GM10266 (cell line): ENCODE measurements around the gene ENDOD1.

Source experiments
- DNase-seq: peaks from one replicate; pipeline ENCODE4 v3.0.0; 2012; ENCODE audit errors: extremely low spot score
- TF ChIP-seq, protein P1 (sequence below): IDR thresholded peaks from 2 replicates; pipeline ENCODE4 v1.5.1; 2012; ENCODE audit warnings: mild to moderate bottlenecking, low read depth; ENCODE audit not compliant: control insufficient read depth, insufficient read depth; ENCODE audit errors: missing control alignments

Gene ENDOD1

DNA sequence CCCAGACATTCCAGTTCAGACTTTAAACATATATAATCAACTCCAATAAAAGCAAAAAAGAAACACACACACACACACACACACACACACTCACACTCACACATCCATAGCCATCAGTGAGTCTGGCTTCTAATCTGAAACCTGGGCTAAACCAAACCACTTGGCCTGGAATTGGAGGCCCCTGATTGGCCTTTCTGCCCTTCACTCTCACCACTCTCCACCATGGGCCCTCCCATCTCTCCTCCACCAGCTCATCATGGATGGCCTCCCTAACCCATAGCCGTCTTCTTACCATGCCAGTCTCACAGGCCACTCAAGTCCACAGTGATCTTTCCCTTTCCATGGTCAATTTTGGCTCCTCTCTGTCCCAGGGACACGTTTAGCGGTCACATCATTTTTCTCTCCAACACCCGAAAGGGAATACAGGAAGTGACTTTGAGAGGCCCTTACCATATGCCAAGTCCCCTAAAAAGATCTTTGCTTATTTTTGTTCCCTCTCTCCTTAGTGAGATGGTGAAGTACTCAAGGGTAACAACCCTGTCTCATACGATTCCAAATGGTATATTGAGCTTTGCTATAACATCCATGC lies 66.6 kb downstream of the ENDOD1 start:
- TF ChIP-seq, protein P1, sequence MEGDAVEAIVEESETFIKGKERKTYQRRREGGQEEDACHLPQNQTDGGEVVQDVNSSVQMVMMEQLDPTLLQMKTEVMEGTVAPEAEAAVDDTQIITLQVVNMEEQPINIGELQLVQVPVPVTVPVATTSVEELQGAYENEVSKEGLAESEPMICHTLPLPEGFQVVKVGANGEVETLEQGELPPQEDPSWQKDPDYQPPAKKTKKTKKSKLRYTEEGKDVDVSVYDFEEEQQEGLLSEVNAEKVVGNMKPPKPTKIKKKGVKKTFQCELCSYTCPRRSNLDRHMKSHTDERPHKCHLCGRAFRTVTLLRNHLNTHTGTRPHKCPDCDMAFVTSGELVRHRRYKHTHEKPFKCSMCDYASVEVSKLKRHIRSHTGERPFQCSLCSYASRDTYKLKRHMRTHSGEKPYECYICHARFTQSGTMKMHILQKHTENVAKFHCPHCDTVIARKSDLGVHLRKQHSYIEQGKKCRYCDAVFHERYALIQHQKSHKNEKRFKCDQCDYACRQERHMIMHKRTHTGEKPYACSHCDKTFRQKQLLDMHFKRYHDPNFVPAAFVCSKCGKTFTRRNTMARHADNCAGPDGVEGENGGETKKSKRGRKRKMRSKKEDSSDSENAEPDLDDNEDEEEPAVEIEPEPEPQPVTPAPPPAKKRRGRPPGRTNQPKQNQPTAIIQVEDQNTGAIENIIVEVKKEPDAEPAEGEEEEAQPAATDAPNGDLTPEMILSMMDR = no peak
- no peak for DNase-seq

DNA sequence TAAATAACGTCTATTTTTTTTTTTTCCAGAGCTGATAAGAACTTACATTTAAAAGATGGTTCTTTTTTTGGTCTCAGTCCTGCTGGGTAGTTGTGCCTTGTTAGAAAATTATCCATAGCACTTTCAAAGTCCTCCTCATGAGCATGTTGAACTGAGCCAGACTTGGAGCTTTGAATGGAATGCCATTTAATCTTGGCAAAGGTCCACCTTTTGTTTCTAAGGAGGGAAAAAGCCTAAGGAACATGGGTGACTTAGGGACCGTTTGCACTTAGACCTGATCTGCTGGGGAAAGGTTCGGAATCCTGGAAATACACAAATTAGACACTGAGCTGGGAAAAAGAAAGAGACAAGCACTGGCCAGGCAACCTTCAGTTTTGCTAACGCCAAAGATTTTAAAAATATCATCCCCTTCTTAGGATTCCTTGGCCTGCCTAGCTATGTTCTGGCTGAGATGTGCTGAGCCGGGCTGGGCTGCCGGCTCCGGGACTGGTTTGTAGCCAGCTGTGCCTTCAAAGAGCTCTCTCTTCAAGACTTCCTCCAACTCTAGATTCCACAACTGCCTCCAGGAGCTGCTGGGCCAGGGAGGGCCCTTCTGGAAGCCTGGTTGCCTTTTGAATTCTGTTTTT lies 67.4 kb downstream of the ENDOD1 start:
- no peak for DNase-seq
- TF ChIP-seq, protein P1 = no peak

DNA sequence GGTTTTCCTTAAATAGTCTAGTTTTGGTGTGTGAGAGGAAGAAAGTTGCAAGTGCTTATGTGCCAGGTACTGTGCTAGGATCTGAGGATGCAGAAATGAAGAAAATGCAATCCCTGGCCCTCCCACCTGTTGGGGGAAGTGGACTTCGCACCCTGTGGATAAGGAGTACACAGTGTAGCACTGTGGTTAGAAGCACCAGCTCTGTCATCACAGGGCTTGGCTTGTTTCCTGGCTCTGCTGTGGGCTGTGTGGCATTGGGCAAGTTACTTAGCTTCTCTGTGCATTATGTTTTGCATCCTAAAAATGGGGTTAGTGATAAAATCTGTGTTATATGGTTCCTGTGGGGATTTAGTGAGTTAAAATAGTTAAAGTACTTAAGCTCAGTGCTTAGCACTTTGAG lies 68.2 kb downstream of the ENDOD1 start:
- no peak for DNase-seq
- TF ChIP-seq, protein P1 = no peak

DNA sequence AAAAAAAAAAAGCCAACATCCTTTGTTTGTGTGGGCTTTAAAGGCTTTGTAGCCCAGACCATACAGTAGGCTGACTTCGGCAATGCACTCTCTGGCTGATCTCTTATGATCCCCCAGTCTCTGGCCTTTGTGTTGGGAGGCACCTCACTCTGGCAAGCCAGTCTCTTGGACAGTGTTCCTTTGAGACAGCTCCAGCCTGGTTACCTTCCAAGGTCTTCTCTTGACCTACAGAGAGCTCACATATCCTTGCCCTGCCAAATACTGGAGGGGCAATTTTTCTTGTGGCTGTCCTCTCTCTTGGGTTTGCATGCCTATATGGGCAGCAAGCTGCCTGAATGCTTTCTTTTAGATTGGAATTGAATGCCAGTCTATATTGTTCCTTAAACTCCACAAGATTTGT lies 71.6 kb downstream of the ENDOD1 start:
- DNase-seq = no peak
- TF ChIP-seq, protein P1 = no peak

DNA sequence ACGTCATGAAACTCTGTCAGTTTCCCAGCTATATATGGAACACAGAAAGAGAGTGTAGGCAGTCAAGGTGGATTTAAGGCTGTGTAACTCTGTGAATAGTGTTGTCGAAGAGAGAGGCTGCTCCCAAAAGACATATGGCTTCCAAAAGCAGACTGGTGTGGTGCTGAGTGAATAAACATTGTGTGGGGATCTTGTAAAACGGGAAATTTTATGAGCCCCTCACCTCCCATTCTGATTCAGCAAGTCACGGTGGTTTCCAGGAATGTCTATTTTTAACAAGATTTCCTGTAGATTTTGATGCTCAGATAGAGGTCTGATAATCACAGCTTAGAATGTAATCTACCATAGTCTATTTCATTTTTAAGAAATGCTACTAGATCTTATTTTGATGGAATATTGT lies 73.5 kb downstream of the ENDOD1 start:
- no peak for DNase-seq
- TF ChIP-seq, protein P1 = no peak

DNA sequence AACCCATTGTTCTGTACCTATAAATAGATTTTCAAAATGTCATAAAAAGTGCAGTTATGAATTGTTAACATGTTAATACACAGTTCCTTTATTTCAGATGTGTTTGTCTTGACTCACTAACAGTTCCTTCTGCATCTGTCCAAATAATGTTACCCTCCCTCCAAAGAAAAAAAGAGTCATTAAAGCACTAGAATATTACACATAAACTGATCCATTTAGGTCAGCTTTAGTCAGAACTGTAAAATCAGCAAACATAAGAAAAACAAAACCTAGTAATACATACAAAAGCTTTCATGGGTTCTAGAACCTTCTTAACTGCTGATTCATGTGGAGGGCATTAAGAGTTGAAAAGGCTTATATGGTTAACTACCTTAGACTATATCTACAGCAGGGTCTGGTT lies 76.0 kb downstream of the ENDOD1 start:
- TF ChIP-seq, protein P1 = no peak
- no peak for DNase-seq

DNA sequence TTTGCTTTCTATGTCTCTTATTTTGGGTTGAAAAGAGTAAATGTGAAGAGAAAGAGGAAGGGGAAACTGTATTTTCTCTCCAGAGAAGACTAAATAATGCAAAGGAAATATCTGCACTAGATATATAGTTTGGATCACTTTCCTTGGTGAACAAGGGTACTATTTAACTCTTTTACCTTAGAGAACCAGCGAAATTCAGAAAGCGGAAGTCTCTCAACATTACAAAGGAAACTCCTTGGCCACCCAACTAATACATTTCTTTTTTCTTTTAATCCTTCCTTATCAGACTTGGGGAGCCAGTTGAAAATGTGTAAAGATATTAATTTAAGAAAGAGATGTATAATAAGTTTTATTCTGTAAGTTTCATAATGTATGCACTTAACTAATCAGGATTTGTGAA lies 77.1 kb downstream of the ENDOD1 start:
- TF ChIP-seq, protein P1 = no peak
- no peak for DNase-seq
